ENCODE data around the gene ELAVL2.

The ELAVL2 gene

DNA sequence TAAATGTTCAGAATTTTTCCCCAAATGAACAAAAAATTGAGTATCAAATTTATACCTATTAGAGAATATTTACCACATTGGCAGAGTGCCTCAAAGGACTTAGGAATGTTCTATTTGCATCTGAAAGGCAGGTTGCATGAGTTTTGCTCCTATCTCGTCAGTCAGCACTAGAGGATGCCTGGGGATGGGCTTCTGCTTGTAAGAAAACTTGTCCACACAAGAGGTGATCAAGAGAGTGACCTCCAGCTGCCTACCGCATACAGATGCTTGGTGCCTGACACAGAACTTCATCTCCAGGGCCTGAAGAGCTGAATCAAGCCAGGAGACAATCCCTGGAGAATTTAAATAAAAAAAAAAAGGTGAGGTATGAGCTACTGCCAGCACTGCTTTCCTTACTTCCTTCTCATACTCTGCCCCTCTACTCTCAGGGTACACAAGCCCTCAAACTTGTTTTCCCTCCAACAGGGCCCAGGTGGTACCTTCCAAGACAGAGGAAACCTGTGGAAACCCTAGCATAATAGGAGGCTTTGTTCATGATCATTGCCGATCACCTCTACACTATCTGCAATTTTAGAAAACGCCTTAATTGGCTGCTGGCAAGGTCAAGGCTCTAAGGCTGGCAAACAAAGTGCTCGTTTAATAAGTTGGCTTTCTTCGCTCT is 166.6 kb downstream of the ELAVL2 start:
- no peak for DNase-seq

GRCh38 chr9:23658376-23659258 is 167.4 kb downstream of the ELAVL2 start:
- no peak for DNase-seq

- no peak for DNase-seq
Observed at GRCh38 chr9:23651051-23651450, 175.0 kb downstream of the ELAVL2 start.

GRCh38 chr9:23648651-23649050 is 177.4 kb downstream of the ELAVL2 start:
- no peak for DNase-seq

DNA sequence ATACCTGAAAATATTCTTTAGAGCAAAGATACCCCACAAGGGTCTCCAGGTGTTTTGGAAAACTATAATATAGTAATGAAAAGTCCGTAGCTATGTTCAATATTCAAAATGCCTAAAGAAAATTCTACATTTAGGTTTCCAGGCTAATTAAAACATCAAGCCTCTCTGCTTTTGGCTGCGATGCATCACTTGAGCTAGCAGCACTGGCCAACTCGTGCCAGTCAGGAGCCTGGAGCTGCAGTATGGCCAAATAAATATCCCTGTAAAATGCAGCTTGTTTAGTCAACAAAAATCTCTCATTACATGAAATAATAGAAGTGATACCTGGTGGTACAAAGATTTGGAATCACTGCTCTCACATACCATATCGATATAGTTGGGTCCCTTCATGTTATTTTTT is 181.1 kb downstream of the ELAVL2 start:
- no peak for DNase-seq

GRCh38 chr9:23644326-23644725 is 181.7 kb downstream of the ELAVL2 start:
- peak in 1 of 3 experiments; percentile 13 for DNase-seq

DNA sequence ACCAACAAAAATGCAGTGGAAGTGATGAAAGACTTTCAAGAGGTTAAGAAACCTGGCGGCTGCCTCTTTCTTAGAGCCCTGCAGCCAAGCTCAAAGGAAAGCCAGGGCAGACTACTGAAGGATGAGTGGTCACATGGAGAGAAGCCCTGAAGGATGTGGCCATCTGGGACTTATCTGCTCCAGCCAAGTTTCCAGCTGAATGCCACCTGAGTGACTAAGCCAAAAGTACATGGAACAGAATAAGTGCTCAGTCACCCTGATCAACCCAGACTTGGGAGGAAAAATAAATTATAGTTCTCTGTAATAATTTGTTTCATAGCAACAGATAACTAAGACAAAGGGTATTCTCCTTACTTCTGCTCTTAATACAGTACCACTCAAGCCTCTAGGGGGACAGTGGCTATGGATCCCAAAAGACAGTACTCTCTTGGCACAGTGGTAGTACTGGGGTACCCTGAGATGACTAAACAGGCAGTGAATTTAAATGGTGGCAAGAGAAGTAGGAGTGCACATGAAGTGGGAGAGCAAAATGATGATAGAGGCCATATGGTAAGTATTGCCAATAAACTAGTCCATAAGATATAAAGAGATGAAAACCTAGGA is 182.3 kb downstream of the ELAVL2 start:
- no peak for DNase-seq

All from NCI-H1417 (cell line).